ENCODE measurements around the gene LRRC30.

Gene LRRC30

GRCh38 chr18:7237673-7238272 lies 6.9 kb downstream of the LRRC30 start:
- H3K27ac ChIP-seq, result no peak overlapping the region
- TF ChIP-seq CTCF (conservative IDR thresholded peaks at IDR 0.05), result no peak

- TF ChIP-seq CTCF (conservative IDR thresholded peaks at IDR 0.05), result no peak
- H3K27ac ChIP-seq, result no peak overlapping the region
Observed at GRCh38 chr18:7242926-7243325, 12.0 kb downstream of the LRRC30 start.

GRCh38 chr18:7248877-7249276 lies 18.0 kb downstream of the LRRC30 start:
- no peak for TF ChIP-seq CTCF (conservative IDR thresholded peaks at IDR 0.05)
- H3K27ac ChIP-seq, result no peak overlapping the region

GRCh38 chr18:7254163-7254562 lies 23.3 kb downstream of the LRRC30 start:
- TF ChIP-seq CTCF (conservative IDR thresholded peaks at IDR 0.05), result no peak
- H3K27ac ChIP-seq, result no peak overlapping the region

- H3K27ac ChIP-seq, result no peak overlapping the region
- TF ChIP-seq CTCF (conservative IDR thresholded peaks at IDR 0.05), result no peak
Observed at GRCh38 chr18:7255054-7255453, 24.2 kb downstream of the LRRC30 start.

- no peak for TF ChIP-seq CTCF (conservative IDR thresholded peaks at IDR 0.05)
- H3K27ac ChIP-seq, result no peak overlapping the region
Observed at GRCh38 chr18:7255643-7256042, 24.8 kb downstream of the LRRC30 start.

- H3K27ac ChIP-seq, result no peak overlapping the region
- TF ChIP-seq CTCF (conservative IDR thresholded peaks at IDR 0.05), result no peak
Observed at GRCh38 chr18:7256618-7257425, 25.9 kb downstream of the LRRC30 start.

Measured in VCaP (cell line).